ENCODE data around the gene MAPKAP1. TPM values are rescaled to one million over a fixed set of nuclear protein-coding genes. Genes with fewer than 3 reads are reported as not detected.

Gene MAPKAP1
- total RNA-seq, 2 experiments from 2014 or later: 54.8 to 57.4 TPM

- no peak for DNase-seq
- Mint-ChIP-seq H3K27ac (no peak overlapping the region), H3K27me3 (ENCODE audit: low read depth) (no peaks in the 10 kb centered on the region), H3K36me3 (ENCODE audit: low read depth) (no peaks in the 10 kb centered on the region), H3K4me3 (no peak overlapping the region), H3K4me1 (ENCODE audit: low read depth) (peaks cover 7% of the 10 kb centered on the region), H3K9me3 (no peaks in the 10 kb centered on the region)
- intact Hi-C loops (cut with micrococcal nuclease): no loop called here
- CTCF ChIA-PET: no interaction called here
Observed at GRCh38 chr9:125493384-125493783, 213.6 kb downstream of the MAPKAP1 start.

GRCh38 chr9:125492719-125493118 is 214.3 kb downstream of the MAPKAP1 start:
- H3K4me1 Mint-ChIP-seq (ENCODE audit: low read depth): peaks cover 7% of the 10 kb centered on the region
- no peak for DNase-seq
- H3K27me3 Mint-ChIP-seq (ENCODE audit: low read depth): no peaks in the 10 kb centered on the region
- H3K36me3 Mint-ChIP-seq (ENCODE audit: low read depth): no peaks in the 10 kb centered on the region
- CTCF ChIA-PET: no interaction called here
- no peak overlapping the region for H3K4me3 Mint-ChIP-seq
- H3K9me3 Mint-ChIP-seq: no peaks in the 10 kb centered on the region
- intact Hi-C loops (cut with micrococcal nuclease): no loop called here
- H3K27ac Mint-ChIP-seq: no peak overlapping the region

- Mint-ChIP-seq H3K4me3 (no peak overlapping the region), H3K9me3 (no peaks in the 10 kb centered on the region), H3K27ac (no peak overlapping the region), H3K27me3 (ENCODE audit: low read depth) (no peaks in the 10 kb centered on the region), H3K4me1 (ENCODE audit: low read depth) (no peaks in the 10 kb centered on the region), H3K36me3 (ENCODE audit: low read depth) (no peaks in the 10 kb centered on the region)
- DNase-seq: no peak
- intact Hi-C loops (cut with micrococcal nuclease): no loop called here
- CTCF ChIA-PET: no interaction called here
Observed at GRCh38 chr9:125487842-125488241, 219.2 kb downstream of the MAPKAP1 start.

- Mint-ChIP-seq H3K36me3 (ENCODE audit: low read depth) (peaks cover 1% of the 10 kb centered on the region), H3K4me3 (no peak overlapping the region), H3K27me3 (ENCODE audit: low read depth) (no peaks in the 10 kb centered on the region), H3K9me3 (no peaks in the 10 kb centered on the region), H3K27ac (no peak overlapping the region), H3K4me1 (ENCODE audit: low read depth) (no peaks in the 10 kb centered on the region)
- intact Hi-C loops (cut with micrococcal nuclease): no loop called here
- CTCF ChIA-PET: no interaction called here
- DNase-seq: no peak
Observed at GRCh38 chr9:125486576-125486975, 220.4 kb downstream of the MAPKAP1 start.

DNA sequence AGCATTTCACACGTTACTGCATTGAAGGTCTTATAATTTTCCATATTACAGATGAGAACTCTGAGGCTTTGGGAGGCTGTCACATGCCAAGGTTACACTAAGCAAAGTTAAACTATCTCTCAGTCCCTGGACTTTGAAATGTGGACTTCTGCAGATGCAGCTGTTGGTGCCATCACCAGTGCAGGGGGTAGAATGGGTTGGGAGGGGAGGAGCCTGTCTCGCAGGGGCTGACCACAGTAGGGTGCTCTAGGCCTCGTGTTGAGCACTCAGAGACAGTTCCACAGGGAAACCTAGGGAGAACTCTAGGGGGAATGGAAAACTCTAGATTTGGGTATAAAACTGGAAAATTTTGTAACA is 220.9 kb downstream of the MAPKAP1 start:
- peaks cover 1% of the 10 kb centered on the region for H3K36me3 Mint-ChIP-seq (ENCODE audit: low read depth)
- CTCF ChIA-PET: no interaction called here
- no peaks in the 10 kb centered on the region for H3K4me1 Mint-ChIP-seq (ENCODE audit: low read depth)
- no peak for DNase-seq
- intact Hi-C loops (cut with micrococcal nuclease): no loop called here
- no peaks in the 10 kb centered on the region for H3K27me3 Mint-ChIP-seq (ENCODE audit: low read depth)
- no peak overlapping the region for H3K27ac Mint-ChIP-seq
- no peak overlapping the region for H3K4me3 Mint-ChIP-seq
- no peaks in the 10 kb centered on the region for H3K9me3 Mint-ChIP-seq

- intact Hi-C loops (cut with micrococcal nuclease): no loop called here
- Mint-ChIP-seq H3K27me3 (ENCODE audit: low read depth) (no peaks in the 10 kb centered on the region), H3K4me1 (ENCODE audit: low read depth) (no peaks in the 10 kb centered on the region), H3K27ac (no peak overlapping the region), H3K36me3 (ENCODE audit: low read depth) (peaks cover 1% of the 10 kb centered on the region), H3K4me3 (no peak overlapping the region), H3K9me3 (no peaks in the 10 kb centered on the region)
- DNase-seq: no peak
- CTCF ChIA-PET: no interaction called here
Observed at GRCh38 chr9:125485471-125486151, 221.4 kb downstream of the MAPKAP1 start.

DNA sequence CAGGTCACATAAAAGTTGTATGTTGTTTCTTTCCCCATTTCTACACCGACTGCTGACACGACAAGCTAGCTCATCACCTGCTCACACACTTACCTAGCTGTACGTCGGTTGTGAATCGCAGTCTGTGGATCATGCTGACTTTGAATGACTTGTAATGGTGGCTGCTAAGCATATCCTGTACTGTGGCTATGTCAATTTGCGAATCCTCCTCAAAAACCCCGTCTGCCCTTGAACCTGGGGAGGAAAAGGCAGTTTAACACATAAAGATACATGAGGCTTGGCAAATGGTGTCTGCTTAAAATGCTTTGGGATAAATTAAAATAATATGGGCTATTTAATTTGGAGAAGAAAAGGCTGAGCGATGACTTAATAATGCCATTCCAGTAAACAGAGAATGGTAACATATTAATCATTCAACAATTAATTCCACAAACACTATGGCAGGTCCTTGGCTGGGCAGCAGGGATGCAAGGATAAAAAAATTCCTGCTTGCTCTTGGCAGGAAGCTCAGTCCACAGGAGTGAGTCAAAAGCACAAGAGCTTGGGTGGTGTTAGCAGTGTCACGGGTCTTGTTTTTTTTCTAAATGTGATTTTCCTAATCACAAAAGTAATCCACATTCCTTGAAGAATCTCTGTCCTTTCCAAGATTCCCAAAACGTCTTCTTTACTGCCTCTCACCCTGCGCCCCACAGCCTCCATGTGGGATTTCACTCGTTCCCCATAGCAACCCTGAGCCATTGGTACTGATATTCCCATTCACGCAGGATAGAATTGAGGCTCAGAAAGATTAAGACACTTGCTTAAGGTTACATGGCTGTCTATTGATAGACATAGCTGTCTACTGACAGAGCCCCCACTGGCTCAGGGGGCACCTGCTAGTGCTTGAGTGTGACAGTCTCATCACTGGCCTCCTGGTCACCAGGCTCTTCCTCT is 222.4 kb downstream of the MAPKAP1 start:
- no peak overlapping the region for H3K27ac Mint-ChIP-seq
- H3K4me1 Mint-ChIP-seq (ENCODE audit: low read depth): no peaks in the 10 kb centered on the region
- no peak overlapping the region for H3K4me3 Mint-ChIP-seq
- H3K36me3 Mint-ChIP-seq (ENCODE audit: low read depth): peaks cover 3% of the 10 kb centered on the region
- H3K27me3 Mint-ChIP-seq (ENCODE audit: low read depth): no peaks in the 10 kb centered on the region
- CTCF ChIA-PET: no interaction called here
- no peaks in the 10 kb centered on the region for H3K9me3 Mint-ChIP-seq
- intact Hi-C loops (cut with micrococcal nuclease): no loop called here
- no peak for DNase-seq

- CTCF ChIA-PET: no interaction called here
- intact Hi-C loops (cut with micrococcal nuclease): no loop called here
- DNase-seq: no peak
- no peaks in the 10 kb centered on the region for H3K4me1 Mint-ChIP-seq (ENCODE audit: low read depth)
- peaks cover 3% of the 10 kb centered on the region for H3K36me3 Mint-ChIP-seq (ENCODE audit: low read depth)
- H3K4me3 Mint-ChIP-seq: no peak overlapping the region
- H3K9me3 Mint-ChIP-seq: no peaks in the 10 kb centered on the region
- H3K27me3 Mint-ChIP-seq (ENCODE audit: low read depth): no peaks in the 10 kb centered on the region
- H3K27ac Mint-ChIP-seq: no peak overlapping the region
Observed at GRCh38 chr9:125483697-125484096, 223.3 kb downstream of the MAPKAP1 start.

GRCh38 chr9:125479846-125480615 is 227.0 kb downstream of the MAPKAP1 start:
- no peaks in the 10 kb centered on the region for H3K27me3 Mint-ChIP-seq (ENCODE audit: low read depth)
- H3K4me1 Mint-ChIP-seq (ENCODE audit: low read depth): no peaks in the 10 kb centered on the region
- intact Hi-C loops (cut with micrococcal nuclease): no loop called here
- H3K9me3 Mint-ChIP-seq: no peaks in the 10 kb centered on the region
- no peak overlapping the region for H3K4me3 Mint-ChIP-seq
- CTCF ChIA-PET: no interaction called here
- DNase-seq: no peak
- H3K36me3 Mint-ChIP-seq (ENCODE audit: low read depth): peaks cover 10% of the 10 kb centered on the region
- no peak overlapping the region for H3K27ac Mint-ChIP-seq

GRCh38 chr9:125477089-125477544 is 229.9 kb downstream of the MAPKAP1 start:
- DNase-seq: no peak
- Mint-ChIP-seq H3K27me3 (ENCODE audit: low read depth) (no peaks in the 10 kb centered on the region), H3K4me1 (ENCODE audit: low read depth) (no peaks in the 10 kb centered on the region), H3K36me3 (ENCODE audit: low read depth) (peaks cover 9% of the 10 kb centered on the region), H3K4me3 (no peak overlapping the region), H3K9me3 (no peaks in the 10 kb centered on the region), H3K27ac (no peak overlapping the region)
- CTCF ChIA-PET: no interaction called here
- intact Hi-C loops (cut with micrococcal nuclease): no loop called here

- H3K27ac Mint-ChIP-seq: no peak overlapping the region
- no peaks in the 10 kb centered on the region for H3K9me3 Mint-ChIP-seq
- H3K27me3 Mint-ChIP-seq (ENCODE audit: low read depth): no peaks in the 10 kb centered on the region
- no peaks in the 10 kb centered on the region for H3K4me1 Mint-ChIP-seq (ENCODE audit: low read depth)
- intact Hi-C loops (cut with micrococcal nuclease): no loop called here
- no peak for DNase-seq
- peaks cover 9% of the 10 kb centered on the region for H3K36me3 Mint-ChIP-seq (ENCODE audit: low read depth)
- H3K4me3 Mint-ChIP-seq: no peak overlapping the region
- CTCF ChIA-PET: no interaction called here
Observed at GRCh38 chr9:125476645-125477044, 230.4 kb downstream of the MAPKAP1 start.

- Mint-ChIP-seq H3K4me1 (ENCODE audit: low read depth) (no peaks in the 10 kb centered on the region), H3K9me3 (no peaks in the 10 kb centered on the region), H3K27ac (no peak overlapping the region), H3K27me3 (ENCODE audit: low read depth) (no peaks in the 10 kb centered on the region), H3K4me3 (no peak overlapping the region), H3K36me3 (ENCODE audit: low read depth) (peaks cover 10% of the 10 kb centered on the region)
- intact Hi-C loops (cut with micrococcal nuclease): no loop called here
- CTCF ChIA-PET: interaction anchor here (0.6 kb wide), 1 partner anchor 43 kb away, joined by 3 read pairs; no protein-coding TSS in a partner anchor
- DNase-seq: no peak
Observed at GRCh38 chr9:125475385-125475784, 231.6 kb downstream of the MAPKAP1 start.

All from activated naive CD4-positive, alpha-beta T cell treated with anti-CD3 and anti-CD28 coated beads for 36 hours (primary cell).